SK-N-SH (cell line): ENCODE measurements around the gene F8. TPM values are rescaled to one million over a fixed set of nuclear protein-coding genes. Genes with fewer than 3 reads are reported as not detected.

Experiments used
- CTCF ChIA-PET: fragments of 300-600, 350-600 bp; formaldehyde crosslinking; extraction: SDS; loops from one replicate; lab custom pipeline; 2021; lab: Yijun Ruan, JAX
- POLR2A ChIA-PET: fragments of 350-600 bp; sonication (Branson Sonifier 250); formaldehyde crosslinking; extraction: SDS; loops from one replicate; lab custom pipeline; 2020; ENCODE audit warnings: antibody characterized with exemption, inconsistent platforms; lab: Yijun Ruan, JAX
- DNase-seq: peaks from one replicate; pipeline ENCODE4 v3.0.0; 2012
- H2AFZ ChIP-seq: fragments of 200-600 bp; sonication (generic); 2 replicates; pipeline ENCODE4 v1.8.1; 2016; ENCODE audit warnings: antibody characterized with exemption, mild to moderate bottlenecking, low read depth
- H3F3A ChIP-seq: fragments of 200-600 bp; sonication (generic); replicated peaks from 2 replicates; pipeline ENCODE3; 2016; ENCODE audit warnings: antibody characterized with exemption, mild to moderate bottlenecking; ENCODE audit not compliant: insufficient read depth
- H3K27ac ChIP-seq, 2 experiments: fragments of 200-500 bp in 1 of 2; fragments of 200-600 bp in 1 of 2; sonication (Bioruptor generic) in 1 of 2; sonication (generic), shearing (Covaris generic) in 1 of 2; 2 replicates each; pipeline versions ENCODE4 v1.5.1 to v1.6.1; 2014 to 2016; ENCODE audit warnings: low read depth in 2 of 2, inconsistent platforms in 1 of 2, low read length in 1 of 2, mild to moderate bottlenecking in 1 of 2, mixed read lengths in 1 of 2
- H3K27me3 ChIP-seq: fragments of 200-600 bp; sonication (generic), shearing (Covaris generic); 2 replicates; pipeline ENCODE4 v1.6.1; 2016; ENCODE audit warnings: mixed run types; ENCODE audit not compliant: insufficient read depth
- H3K36me3 ChIP-seq, 2 experiments: fragments of 200-500 bp in 1 of 2; fragments of 200-600 bp in 1 of 2; sonication (Bioruptor generic) in 1 of 2; sonication (generic) in 1 of 2; replicated peaks in 1 of 2; 2 replicates each; pipeline versions ENCODE3 to v1.5.1; 2014 to 2016; ENCODE audit warnings: low read length in 1 of 2, mild to moderate bottlenecking in 1 of 2; ENCODE audit not compliant: insufficient read depth in 2 of 2, control insufficient read depth in 1 of 2
- H3K4me1 ChIP-seq, 2 experiments: fragments of 200-500 bp in 1 of 2; fragments of 200-600 bp in 1 of 2; sonication (Bioruptor generic) in 1 of 2; sonication (generic), shearing (Covaris generic) in 1 of 2; 2 replicates each; pipeline versions ENCODE4 v1.5.1 to v1.6.1; 2014 to 2016; ENCODE audit warnings: low read depth in 1 of 2, low read length in 1 of 2, mixed run types in 1 of 2; ENCODE audit not compliant: insufficient read depth in 2 of 2, control insufficient read depth in 1 of 2
- H3K4me2 ChIP-seq: fragments of 200-600 bp; sonication (generic), shearing (Covaris generic); 2 replicates; pipeline ENCODE4 v1.6.1; 2017; ENCODE audit warnings: mixed run types
- H3K4me3 ChIP-seq, 2 experiments: fragments of 200-500 bp in 1 of 2; fragments of 200-600 bp in 1 of 2; sonication (Bioruptor generic) in 1 of 2; sonication (generic), shearing (Covaris generic) in 1 of 2; 2 replicates each; pipeline versions ENCODE4 v1.5.1 to v1.8.1; 2014 to 2016; ENCODE audit warnings: low read depth in 2 of 2, inconsistent platforms in 1 of 2, low read length in 1 of 2, mild to moderate bottlenecking in 1 of 2, mixed read lengths in 1 of 2, moderate library complexity in 1 of 2
- H3K79me2 ChIP-seq: fragments of 200-600 bp; sonication (generic); 2 replicates; pipeline ENCODE4 v1.8.1; 2017; ENCODE audit warnings: mild to moderate bottlenecking; ENCODE audit not compliant: insufficient read depth
- H3K9ac ChIP-seq: fragments of 200-600 bp; sonication (generic); 2 replicates; pipeline ENCODE4 v1.6.1; 2017; ENCODE audit warnings: mixed run types
- H3K9me2 ChIP-seq: fragments of 200-600 bp; sonication (generic); 2 replicates; pipeline ENCODE4 v1.6.1; 2017; ENCODE audit warnings: mixed run types
- H3K9me3 ChIP-seq: fragments of 200-600 bp; sonication (generic); 2 replicates; pipeline ENCODE4 v1.6.1; 2017; ENCODE audit warnings: mixed run types, mild to moderate bottlenecking, moderate library complexity
- H4K20me1 ChIP-seq: fragments of 200-600 bp; sonication (generic); 2 replicates; pipeline ENCODE4 v1.6.1; 2017; ENCODE audit warnings: mild to moderate bottlenecking, mixed run types; ENCODE audit not compliant: insufficient read depth
- CHD2 ChIP-seq: fragments of 150-350 bp; IDR thresholded peaks from 2 replicates; pipeline ENCODE4 v1.6.1; 2018; ENCODE audit warnings: low read length; ENCODE audit not compliant: partially characterized antibody
- EP300 ChIP-seq, 2 experiments: IDR thresholded peaks; 2 replicates each; pipeline versions ENCODE4 v1.4.0 to v1.6.1; 2012; ENCODE audit warnings: borderline replicate concordance in 1 of 2, low read depth in 1 of 2, low read length in 1 of 2
- FOSL2 ChIP-seq: IDR thresholded peaks from 2 replicates; pipeline ENCODE4 v1.4.0; 2012; ENCODE audit warnings: low read depth, mild to moderate bottlenecking, moderate library complexity, borderline replicate concordance
- FOXJ3 ChIP-seq: sonication (generic); formaldehyde crosslinking; IDR thresholded peaks from 2 replicates; pipeline ENCODE4 v1.5.1; 2020; ENCODE audit warnings: mild to moderate bottlenecking, missing genetic modification reagents
- FOXM1 ChIP-seq: IDR thresholded peaks from 2 replicates; pipeline ENCODE4 v1.4.0; 2012; ENCODE audit warnings: low read depth, mild to moderate bottlenecking
- GABPA ChIP-seq: IDR thresholded peaks from 2 replicates; pipeline ENCODE4 v1.4.0; 2012; ENCODE audit warnings: low read depth, mild to moderate bottlenecking
- JUND ChIP-seq: IDR thresholded peaks from 2 replicates; pipeline ENCODE4 v1.4.0; 2012
- MEF2A ChIP-seq: IDR thresholded peaks from 2 replicates; pipeline ENCODE4 v1.4.0; 2012; ENCODE audit warnings: low read depth, borderline replicate concordance
- MXI1 ChIP-seq: IDR thresholded peaks from 2 replicates; pipeline ENCODE4 v1.6.1; 2012; ENCODE audit warnings: mild to moderate bottlenecking, low read depth, low read length, improper control_type of control experiment
- NFIC ChIP-seq: IDR thresholded peaks from 2 replicates; pipeline ENCODE4 v1.4.0; 2012; ENCODE audit warnings: borderline replicate concordance
- NRF1 ChIP-seq: IDR thresholded peaks from 2 replicates; pipeline ENCODE4 v1.6.1; 2012; ENCODE audit warnings: low read depth, mild to moderate bottlenecking, low read length
- POLR2AphosphoS5 ChIP-seq: IDR thresholded peaks from 2 replicates; pipeline ENCODE4 v1.6.1; 2012; ENCODE audit warnings: low read depth, low read length
- RCOR1 ChIP-seq: fragments of 150-350 bp; IDR thresholded peaks from 2 replicates; pipeline ENCODE4 v1.6.1; 2017; ENCODE audit warnings: antibody characterized with exemption, low read length
- RXRA ChIP-seq: IDR thresholded peaks from 2 replicates; pipeline ENCODE4 v1.4.0; 2012; ENCODE audit warnings: low read depth, mild to moderate bottlenecking, borderline replicate concordance
- SIN3A ChIP-seq: IDR thresholded peaks from 2 replicates; pipeline ENCODE4 v1.6.1; 2012; ENCODE audit warnings: low read depth, mild to moderate bottlenecking, low read length, moderate library complexity, borderline replicate concordance
- SMC3 ChIP-seq: IDR thresholded peaks from 2 replicates; pipeline ENCODE4 v1.6.1; 2012; ENCODE audit warnings: low read depth, low read length, improper control_type of control experiment
- TCF12 ChIP-seq: IDR thresholded peaks from 2 replicates; pipeline ENCODE4 v1.4.0; 2012
- YY1 ChIP-seq: IDR thresholded peaks from 2 replicates; pipeline ENCODE4 v1.4.0; 2012; ENCODE audit warnings: low read depth, mild to moderate bottlenecking
- WGBS: methylation state at CpG from one replicate; pipeline ENCODE4 v1.1.6; 2017; ENCODE audit warnings: low lambda C conversion rate; 5-methylcytosine and 5-hydroxymethylcytosine counted together
- polyA plus RNA-seq, 3 experiments: library from polyadenylated mRNA; depleted of rRNA; stranded (reverse); fragments of >200 nt; gene quantifications; 2 replicates each; pipeline ENCODE4 v1.2.3, GENCODE V29; 2012
- TF ChIP-seq, protein P1 (sequence below): fragments of 150-350 bp; IDR thresholded peaks from 2 replicates; pipeline ENCODE4 v1.6.1; 2017; ENCODE audit warnings: antibody characterized with exemption, low read length, low read depth, borderline replicate concordance
- TF ChIP-seq, protein P2 (sequence below): IDR thresholded peaks from 2 replicates; pipeline ENCODE4; 2012
- TF ChIP-seq, protein P3 (sequence below): IDR thresholded peaks from 2 replicates; pipeline ENCODE4 v1.4.0; 2012; ENCODE audit warnings: low read depth

Gene F8
- polyA plus RNA-seq, 1 of the 3 experiments (the other 2 are of a cell fraction): 2.5 TPM

DNA sequence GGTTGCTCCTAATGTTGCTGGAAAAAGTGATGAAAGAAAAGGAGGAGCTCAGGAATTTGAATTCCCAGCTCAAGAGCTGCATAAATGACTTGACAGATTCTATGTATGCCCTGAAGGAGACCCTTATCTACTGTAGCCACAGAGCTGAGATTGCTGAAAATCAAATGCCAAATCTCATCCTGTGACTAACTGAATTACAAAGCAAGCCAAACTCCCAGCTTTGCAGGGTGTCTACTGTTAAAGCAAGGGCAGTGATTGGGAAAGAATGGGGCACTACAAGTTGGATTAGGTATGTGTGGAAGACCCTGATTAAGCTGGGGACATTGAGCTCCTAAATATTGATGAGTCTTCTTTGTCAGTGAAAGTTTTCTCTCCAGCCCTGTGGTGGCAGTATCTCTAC is 167.3 kb downstream of the F8 start:
- Histone ChIP-seq H4K20me1 (no peaks in the 10 kb centered on the region), H3K9me2 (no peaks in the 10 kb centered on the region), H3K9me3 (no peaks in the 10 kb centered on the region), H3K36me3 (no peaks in the 10 kb centered on the region), H3F3A (no peaks in the 10 kb centered on the region), H3K27ac (no peak overlapping the region), H3K4me2 (no peak overlapping the region), H3K27me3 (no peaks in the 10 kb centered on the region), H3K4me1 (no peaks in the 10 kb centered on the region), H3K9ac (no peak overlapping the region), H3K79me2 (no peaks in the 10 kb centered on the region), H2AFZ (no peak overlapping the region), H3K4me3 (no peak overlapping the region)
- no peak for DNase-seq
- TF ChIP-seq, protein P1, sequence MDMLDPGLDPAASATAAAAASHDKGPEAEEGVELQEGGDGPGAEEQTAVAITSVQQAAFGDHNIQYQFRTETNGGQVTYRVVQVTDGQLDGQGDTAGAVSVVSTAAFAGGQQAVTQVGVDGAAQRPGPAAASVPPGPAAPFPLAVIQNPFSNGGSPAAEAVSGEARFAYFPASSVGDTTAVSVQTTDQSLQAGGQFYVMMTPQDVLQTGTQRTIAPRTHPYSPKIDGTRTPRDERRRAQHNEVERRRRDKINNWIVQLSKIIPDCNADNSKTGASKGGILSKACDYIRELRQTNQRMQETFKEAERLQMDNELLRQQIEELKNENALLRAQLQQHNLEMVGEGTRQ: no peak
- TF ChIP-seq TCF12 (no peak), JUND (no peak)
- ChIA-PET POLR2A (no interaction called here), CTCF (no interaction called here)

DNA sequence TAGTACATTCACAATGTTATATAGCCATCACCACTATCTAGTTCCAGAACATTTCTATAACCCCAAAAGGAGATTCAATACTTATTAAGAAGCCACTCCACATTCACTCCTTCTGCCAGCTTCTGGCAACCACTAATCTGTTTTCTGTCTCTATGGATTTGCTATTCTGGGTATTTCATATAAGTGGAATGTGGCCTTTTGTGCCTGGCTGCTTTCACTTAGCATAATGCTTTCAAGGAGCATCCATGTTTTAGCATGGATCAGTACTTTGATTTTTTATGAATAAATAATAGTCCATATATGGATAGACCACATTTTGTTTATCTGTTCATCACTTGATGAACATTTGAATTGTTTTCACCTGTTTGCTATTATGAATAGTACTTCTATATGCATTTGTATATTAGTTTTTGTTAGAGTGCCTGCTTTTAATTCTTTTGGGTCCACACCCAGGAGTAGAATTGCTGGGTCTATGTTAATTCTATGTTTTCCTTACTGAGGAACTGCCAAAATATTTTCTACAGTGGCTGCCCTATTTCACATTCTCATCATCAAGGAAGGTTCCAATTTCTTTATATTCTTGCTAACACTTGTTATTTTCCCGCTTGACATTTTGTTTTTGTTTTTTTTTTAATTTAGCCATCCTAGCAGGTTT is 171.4 kb downstream of the F8 start:
- Histone ChIP-seq H3K4me2 (no peak overlapping the region), H3K4me3 (no peak overlapping the region), H3K9me3 (no peaks in the 10 kb centered on the region), H3F3A (no peaks in the 10 kb centered on the region), H3K27ac (no peak overlapping the region), H3K9ac (no peak overlapping the region)
- no peak for TF ChIP-seq YY1
- no peak for TF ChIP-seq EP300 (IDR thresholded peaks at IDR 0.05; ENCODE audit: borderline replicate concordance in 1 of 2, low read depth in 1 of 2, low read length in 1 of 2)
- no peak for TF ChIP-seq POLR2AphosphoS5
- no peak for TF ChIP-seq NRF1
- TF ChIP-seq, all 33 proteins: peak for 0
- CTCF ChIA-PET: no interaction called here
- Histone ChIP-seq H2AFZ (no peak overlapping the region), H3K9me2 (no peaks in the 10 kb centered on the region), H3K79me2 (no peaks in the 10 kb centered on the region), H3K36me3 (no peaks in the 10 kb centered on the region), H3K27me3 (no peaks in the 10 kb centered on the region), H3K4me1 (no peaks in the 10 kb centered on the region), H4K20me1 (no peaks in the 10 kb centered on the region)
- no peak for DNase-seq
- POLR2A ChIA-PET: no interaction called here
- WGBS: 51% methylated on average over 1 of the region's 1 CpG

DNA sequence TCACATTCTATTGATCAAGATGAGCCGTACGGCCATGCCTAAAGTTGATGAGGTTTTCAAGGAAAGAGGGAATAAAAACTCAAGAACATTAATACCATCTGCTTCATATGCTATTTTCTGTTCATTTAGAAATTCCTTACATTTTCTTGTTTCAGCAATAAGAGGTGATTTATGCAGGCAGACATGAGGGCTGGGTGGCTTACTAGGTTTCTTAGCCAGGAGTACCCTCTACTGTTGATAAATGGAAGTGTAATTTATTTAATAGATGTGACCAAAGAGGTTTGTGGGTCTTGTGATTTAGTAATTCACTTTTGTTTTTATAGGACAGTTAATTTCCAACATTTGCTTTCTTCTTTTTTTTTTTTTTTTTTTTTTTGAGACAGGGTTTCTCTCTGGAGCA is 181.7 kb downstream of the F8 start:
- H2AFZ ChIP-seq: no peak overlapping the region
- WGBS: 30% methylated on average over 2 of the region's 2 CpGs
- no peaks in the 10 kb centered on the region for H3K27me3 ChIP-seq
- H3K36me3 ChIP-seq: no peaks in the 10 kb centered on the region
- no peaks in the 10 kb centered on the region for H3K4me1 ChIP-seq
- ChIA-PET POLR2A (no interaction called here), CTCF (interaction anchor here (0.5 to 3.3 kb wide), 3 partner anchors 9 to 92 kb away, joined by 3 to 14 read pairs (median 3); no protein-coding TSS in a partner anchor)
- peak; percentile 45 for DNase-seq
- no peak overlapping the region for H3K9ac ChIP-seq
- no peaks in the 10 kb centered on the region for H4K20me1 ChIP-seq
- no peaks in the 10 kb centered on the region for H3K9me2 ChIP-seq
- no peaks in the 10 kb centered on the region for H3K79me2 ChIP-seq
- no peaks in the 10 kb centered on the region for H3K9me3 ChIP-seq
- H3K4me2 ChIP-seq: no peak overlapping the region
- H3K4me3 ChIP-seq: no peak overlapping the region
- peaks cover 4% of the 10 kb centered on the region for H3F3A ChIP-seq
- H3K27ac ChIP-seq: no peak overlapping the region
- TF ChIP-seq, protein P2, sequence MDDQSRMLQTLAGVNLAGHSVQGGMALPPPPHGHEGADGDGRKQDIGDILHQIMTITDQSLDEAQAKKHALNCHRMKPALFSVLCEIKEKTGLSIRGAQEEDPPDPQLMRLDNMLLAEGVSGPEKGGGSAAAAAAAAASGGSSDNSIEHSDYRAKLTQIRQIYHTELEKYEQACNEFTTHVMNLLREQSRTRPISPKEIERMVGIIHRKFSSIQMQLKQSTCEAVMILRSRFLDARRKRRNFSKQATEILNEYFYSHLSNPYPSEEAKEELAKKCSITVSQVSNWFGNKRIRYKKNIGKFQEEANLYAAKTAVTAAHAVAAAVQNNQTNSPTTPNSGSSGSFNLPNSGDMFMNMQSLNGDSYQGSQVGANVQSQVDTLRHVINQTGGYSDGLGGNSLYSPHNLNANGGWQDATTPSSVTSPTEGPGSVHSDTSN: peak; percentile 41; the same call in 1 of the 2 replicates
- TF ChIP-seq MEF2A (no peak), NFIC (no peak), SMC3 (0 out of 2 replicates have a peak, but pooled peaks have one; percentile 24), FOSL2 (no peak), MXI1 (no peak), SIN3A (no peak), RCOR1 (no peak), RXRA (no peak), CHD2 (no peak), FOXM1 (no peak), FOXJ3 (no peak), GABPA (no peak), POLR2AphosphoS5 (no peak)
- TF ChIP-seq, protein P3, sequence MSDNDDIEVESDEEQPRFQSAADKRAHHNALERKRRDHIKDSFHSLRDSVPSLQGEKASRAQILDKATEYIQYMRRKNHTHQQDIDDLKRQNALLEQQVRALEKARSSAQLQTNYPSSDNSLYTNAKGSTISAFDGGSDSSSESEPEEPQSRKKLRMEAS: no peak
